Prostate gland (tissue), 2 donors: ENCODE measurements around the gene ETNPPL.

ENCODE experiments used
- POLR2A ChIP-seq: fragments of 450-650 bp; IDR thresholded peaks from one replicate; pipeline ENCODE4 v1.6.1; 2016; ENCODE audit warnings: antibody characterized with exemption, mild to moderate bottlenecking
- TF ChIP-seq, protein P1 (sequence below), 4 experiments: fragments of 200-600 bp in 2 of 4; fragments of 450-650 bp in 2 of 4; sonication (generic) in 2 of 4; IDR thresholded peaks; 1 replicate in 3 of 4; 2 replicates in 1 of 4; pipeline ENCODE4 v1.5.1; 2016 to 2019; ENCODE audit warnings: antibody characterized with exemption in 4 of 4, mild to moderate bottlenecking in 2 of 4, moderate library complexity in 2 of 4

DNA sequence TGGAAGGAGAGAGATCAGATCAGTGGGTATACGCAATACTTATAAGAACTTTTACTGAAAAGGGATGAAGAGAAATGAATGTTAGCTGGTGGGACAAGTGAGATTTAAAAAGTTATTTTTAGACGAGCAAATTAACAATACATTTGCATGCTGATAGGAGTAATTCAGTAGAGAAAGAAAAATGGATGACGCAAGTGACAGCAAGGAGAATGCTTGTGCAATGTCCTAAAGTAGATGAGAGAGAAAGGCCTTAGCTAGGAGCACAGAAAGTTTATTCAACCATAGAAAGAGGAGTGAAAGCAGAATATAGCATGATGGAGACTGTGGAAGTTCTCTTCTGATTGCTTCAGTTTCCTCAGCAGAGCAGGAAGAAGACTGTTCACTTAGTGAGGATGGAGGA is 66.7 kb downstream of the ETNPPL start:
- no peak for TF ChIP-seq POLR2A
- TF ChIP-seq, protein P1, sequence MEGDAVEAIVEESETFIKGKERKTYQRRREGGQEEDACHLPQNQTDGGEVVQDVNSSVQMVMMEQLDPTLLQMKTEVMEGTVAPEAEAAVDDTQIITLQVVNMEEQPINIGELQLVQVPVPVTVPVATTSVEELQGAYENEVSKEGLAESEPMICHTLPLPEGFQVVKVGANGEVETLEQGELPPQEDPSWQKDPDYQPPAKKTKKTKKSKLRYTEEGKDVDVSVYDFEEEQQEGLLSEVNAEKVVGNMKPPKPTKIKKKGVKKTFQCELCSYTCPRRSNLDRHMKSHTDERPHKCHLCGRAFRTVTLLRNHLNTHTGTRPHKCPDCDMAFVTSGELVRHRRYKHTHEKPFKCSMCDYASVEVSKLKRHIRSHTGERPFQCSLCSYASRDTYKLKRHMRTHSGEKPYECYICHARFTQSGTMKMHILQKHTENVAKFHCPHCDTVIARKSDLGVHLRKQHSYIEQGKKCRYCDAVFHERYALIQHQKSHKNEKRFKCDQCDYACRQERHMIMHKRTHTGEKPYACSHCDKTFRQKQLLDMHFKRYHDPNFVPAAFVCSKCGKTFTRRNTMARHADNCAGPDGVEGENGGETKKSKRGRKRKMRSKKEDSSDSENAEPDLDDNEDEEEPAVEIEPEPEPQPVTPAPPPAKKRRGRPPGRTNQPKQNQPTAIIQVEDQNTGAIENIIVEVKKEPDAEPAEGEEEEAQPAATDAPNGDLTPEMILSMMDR (IDR thresholded peaks at IDR 0.05): no peak
